HepG2 (cell line): ENCODE data around the gene C1orf116. TPM values are rescaled to one million over a fixed set of nuclear protein-coding genes. Genes with fewer than 3 reads are reported as not detected.

Source experiments
- ARID5B ChIP-seq: IDR thresholded peaks from 2 replicates; pipeline ENCODE4 v1.4.0; 2020; ENCODE audit warnings: mild to moderate bottlenecking, missing genetic modification reagents
- ETS1 ChIP-seq: sonication (generic); formaldehyde crosslinking; IDR thresholded peaks from 2 replicates; pipeline ENCODE4 v1.4.0; 2020; ENCODE audit warnings: missing genetic modification reagents
- HMGXB4 ChIP-seq, 2 experiments: sonication (generic) in 1 of 2; formaldehyde crosslinking in 1 of 2; IDR thresholded peaks; 2 replicates each; pipeline versions ENCODE4 v1.4.0 to v1.6.1; 2018 to 2020; ENCODE audit warnings: missing genetic modification reagents in 2 of 2, borderline replicate concordance in 1 of 2, low read depth in 1 of 2, mild to moderate bottlenecking in 1 of 2, missing biosample characterization in 1 of 2
- PHB2 ChIP-seq: fragments of 450-650 bp; IDR thresholded peaks from 2 replicates; pipeline ENCODE4 v1.6.1; 2018; ENCODE audit not compliant: partially characterized antibody
- SP5 ChIP-seq: IDR thresholded peaks from 2 replicates; pipeline ENCODE4 v1.6.1; 2016; ENCODE audit warnings: low read depth, borderline replicate concordance
- TBX2 ChIP-seq: sonication (generic); formaldehyde crosslinking; IDR thresholded peaks from 2 replicates; pipeline ENCODE4 v1.5.0; 2020; ENCODE audit warnings: missing genetic modification reagents, mild to moderate bottlenecking, borderline replicate concordance
- TGIF2 ChIP-seq: IDR thresholded peaks from 2 replicates; pipeline ENCODE4 v1.6.1; 2016; ENCODE audit warnings: control low read depth, missing compliant biosample characterization
- ZBTB20 ChIP-seq: sonication (generic); formaldehyde crosslinking; IDR thresholded peaks from 2 replicates; pipeline ENCODE4 v1.8.1; 2023; ENCODE audit warnings: missing genetic modification reagents, low read depth, mild to moderate bottlenecking, borderline replicate concordance
- ZFY ChIP-seq: sonication (generic); formaldehyde crosslinking; IDR thresholded peaks from 2 replicates; pipeline ENCODE4 v1.4.0; 2020; ENCODE audit warnings: missing genetic modification reagents
- ZNF18 ChIP-seq: sonication (generic); formaldehyde crosslinking; IDR thresholded peaks from 2 replicates; pipeline ENCODE4 v1.8.0; 2022; ENCODE audit warnings: mild to moderate bottlenecking, missing genetic modification reagents; ENCODE audit not compliant: insufficient replicate concordance
- ZNF281 ChIP-seq: sonication (generic); formaldehyde crosslinking; IDR thresholded peaks from 2 replicates; pipeline ENCODE4 v1.4.0; 2020; ENCODE audit warnings: missing genetic modification reagents, borderline replicate concordance
- ZNF331 ChIP-seq: sonication (generic); formaldehyde crosslinking; IDR thresholded peaks from 2 replicates; pipeline ENCODE4 v1.4.0; 2020; ENCODE audit warnings: missing genetic modification reagents
- ZNF350 ChIP-seq: sonication (generic); formaldehyde crosslinking; IDR thresholded peaks from 2 replicates; pipeline ENCODE4 v1.4.0; 2020; ENCODE audit warnings: mild to moderate bottlenecking, low read depth, missing genetic modification reagents, borderline replicate concordance
- ZNF878 ChIP-seq: sonication (generic); formaldehyde crosslinking; IDR thresholded peaks from 2 replicates; pipeline ENCODE4 v1.8.1; 2023; ENCODE audit warnings: mild to moderate bottlenecking, missing genetic modification reagents, moderate library complexity
- polyA plus RNA-seq, 8 experiments: library from polyadenylated mRNA; depleted of rRNA in 3 of 8; stranded (reverse) in 7 of 8; unstranded in 1 of 8; fragments of >200 nt; fragmentation: Illumina TruSeq in 4 of 8; extraction: Trizol in 4 of 8; gene quantifications; 2 replicates each; pipeline versions ENCODE4 v1.2.1 to v1.2.3, GENCODE V29; 2011 to 2016; ENCODE audit warnings: low read depth in 4 of 8, missing spikeins in 1 of 8, mixed read lengths in 1 of 8; ENCODE audit not compliant: insufficient read depth in 1 of 8
- total RNA-seq, 5 experiments: library from RNA; depleted of rRNA; stranded (reverse); fragments of >200 nt; fragmentation: Illumina TruSeq; extraction: Trizol; gene quantifications; 2 replicates each; pipeline ENCODE4 v1.2.3, GENCODE V29; 2016; ENCODE audit warnings: low read depth in 1 of 5

C1orf116 gene
- total and polyA plus RNA-seq, 2 of the 13 experiments (the other 11 are each of a cell fraction or from before 2014, with no cell fraction given) = 0.51 to 0.95 TPM

- no peak for TF ChIP-seq ZNF18 (CRISPR knock-in tag)
- TF ChIP-seq ETS1 (CRISPR knock-in tag) = no peak
- no peak for TF ChIP-seq ZNF281 (CRISPR knock-in tag)
- 0 out of 2 replicates have a peak, but pooled peaks have one; percentile 13 for TF ChIP-seq ZNF331 (CRISPR knock-in tag)
- peak; percentile 58; the same call in 1 of the 2 replicates for TF ChIP-seq ARID5B
- no peak for TF ChIP-seq ZNF350
- TF ChIP-seq PHB2 = no peak
- no peak for TF ChIP-seq ZBTB20 (CRISPR knock-in tag)
- TF ChIP-seq ZNF878 (CRISPR knock-in tag) = no peak
- peak; percentile 53; the same call in 1 of the 2 replicates for TF ChIP-seq TGIF2 (CRISPR knock-in tag)
- 0 out of 2 replicates have a peak, but pooled peaks have one; percentile 18 for TF ChIP-seq ZFY (CRISPR knock-in tag)
- peak in 1 of 2 experiments; percentile 27; a peak in 1 of 4 replicates for TF ChIP-seq HMGXB4 (CRISPR knock-in tag; IDR thresholded peaks at IDR 0.05; ENCODE audit: borderline replicate concordance in 1 of 2, low read depth in 1 of 2)
- TF ChIP-seq TBX2 (CRISPR knock-in tag) = peak; percentile 23; the same call in 1 of the 2 replicates
- no peak for TF ChIP-seq SP5 (CRISPR knock-in tag)
Observed at GRCh38 chr1:207021139-207021861, 11.3 kb downstream of the C1orf116 start (continued).
